Thyroid gland (tissue), 4 donors: Measurements from ENCODE around the gene ZNF266. TPM values are rescaled to one million over a fixed set of nuclear protein-coding genes. Genes with fewer than 3 reads are reported as not detected.

ENCODE experiments used
- DNase-seq, 2 donors: peaks; one replicate each; pipeline ENCODE4 v3.0.0-alpha.2; 2019
- H3K27ac ChIP-seq, 3 donors: fragments of 200-600 bp; sonication (generic); 1 replicate in 2 of 3; 2 replicates in 1 of 3; pipeline ENCODE4 v1.5.1; 2016 to 2019; ENCODE audit warnings: mild to moderate bottlenecking in 1 of 3, moderate library complexity in 1 of 3
- H3K27me3 ChIP-seq: fragments of 200-600 bp; sonication (generic); one replicate; pipeline ENCODE4 v1.5.1; 2019
- H3K36me3 ChIP-seq, 2 donors: fragments of 200-600 bp; sonication (generic); one replicate each; pipeline ENCODE4 v1.5.1; 2016 to 2019
- H3K4me1 ChIP-seq, 2 donors: fragments of 200-600 bp; sonication (generic); one replicate each; pipeline ENCODE4 v1.5.1; 2017 to 2019
- H3K4me3 ChIP-seq, 3 donors: fragments of 200-600 bp; sonication (generic); replicated peaks in 1 of 3; 1 replicate in 2 of 3; 2 replicates in 1 of 3; pipeline ENCODE4 v1.5.1; 2016; ENCODE audit warnings: mild to moderate bottlenecking in 1 of 3
- H3K9me3 ChIP-seq: fragments of 200-600 bp; sonication (generic); one replicate; pipeline ENCODE4 v1.5.1; 2017
- CTCF ChIP-seq, 6 experiments: fragments of 200-600 bp in 3 of 6; fragments of 450-650 bp in 3 of 6; sonication (generic) in 3 of 6; IDR thresholded peaks; one replicate each; pipeline ENCODE4 v1.5.1; 2016 to 2019; ENCODE audit warnings: antibody characterized with exemption in 6 of 6, mild to moderate bottlenecking in 2 of 6, inconsistent platforms in 1 of 6, moderate library complexity in 1 of 6
- POLR2A ChIP-seq, 2 donors: fragments of 450-650 bp; IDR thresholded peaks; one replicate each; pipeline ENCODE4 v1.6.1; 2017; ENCODE audit warnings: antibody characterized with exemption in 2 of 2, mild to moderate bottlenecking in 2 of 2, moderate library complexity in 1 of 2
- WGBS, 2 donors: methylation state at CpG; one replicate each; pipeline ENCODE4 v1.1.5; 2017; 5-methylcytosine and 5-hydroxymethylcytosine counted together
- intact Hi-C: fragments of 100-400 bp; cut with DNase I; formaldehyde crosslinking; loops from one replicate; pipeline ENCODE4 v1.15.1; 2023
- total RNA-seq, 4 donors: library from RNA; depleted of rRNA; stranded (reverse); fragments of >200 nt; gene quantifications; one replicate each; pipeline ENCODE4 v1.2.3, GENCODE V29; 2016

The ZNF266 gene
- total RNA-seq, 4 donors from 2014 or later: 29.6 to 42.2 (median 34.8) TPM

GRCh38 chr19:9430444-9430843 lies 4.9 kb downstream of the ZNF266 start:
- peaks cover 9 to 21% of the 10 kb centered on the region in 2 donors for H3K36me3 ChIP-seq

GRCh38 chr19:9427941-9428340 lies 7.4 kb downstream of the ZNF266 start:
- peaks cover 17 to 34% of the 10 kb centered on the region in 2 donors for H3K36me3 ChIP-seq
- no peaks in the 10 kb centered on the region for H3K4me1 ChIP-seq
- no peaks in the 10 kb centered on the region for H3K9me3 ChIP-seq
- intact Hi-C loops: no loop called here
- DNase-seq: no peak
- no peaks in the 10 kb centered on the region for H3K27me3 ChIP-seq
- 73 to 84% methylated on average over 6 of the region's 6 CpGs for WGBS, 2 donors
- TF ChIP-seq POLR2A (IDR thresholded peaks at IDR 0.05) (no peak), CTCF (IDR thresholded peaks at IDR 0.05) (no peak)
- H3K27ac ChIP-seq: no peak overlapping the region
- no peak overlapping the region for H3K4me3 ChIP-seq

More at GRCh38 chr19:9430444-9430843, 4.9 kb downstream of the ZNF266 start:
- Histone ChIP-seq H3K4me1 (peaks cover 11 to 12% of the 10 kb centered on the region in 2 donors), H3K27me3 (no peaks in the 10 kb centered on the region), H3K4me3 (no peak overlapping the region), H3K9me3 (no peaks in the 10 kb centered on the region), H3K27ac (no peak overlapping the region)
- WGBS, 2 donors: 100% methylated on average over 1 of the region's 1 CpG
- intact Hi-C loops: no loop called here
- no peak for TF ChIP-seq POLR2A (IDR thresholded peaks at IDR 0.05)
- no peak for TF ChIP-seq CTCF (IDR thresholded peaks at IDR 0.05)
- no peak for DNase-seq

- Histone ChIP-seq H3K4me3 (no peak overlapping the region), H3K36me3 (peaks cover 49 to 59% of the 10 kb centered on the region in 2 donors)
These were observed 22.0 kb downstream of the ZNF266 start for GRCh38 chr19:9413240-9413954.

GRCh38 chr19:9407827-9408226 lies 27.5 kb downstream of the ZNF266 start:
- peaks cover 0 to 3% of the 10 kb centered on the region in 2 donors for H3K36me3 ChIP-seq
- H3K27me3 ChIP-seq: no peaks in the 10 kb centered on the region
- peaks cover 6% of the 10 kb centered on the region for H3K9me3 ChIP-seq
- no peak for DNase-seq
- no peak overlapping the region for H3K27ac ChIP-seq
- peaks cover 0 to 7% of the 10 kb centered on the region in 2 donors for H3K4me1 ChIP-seq
- intact Hi-C loops: no loop called here
- no peak for TF ChIP-seq CTCF (IDR thresholded peaks at IDR 0.05)
- no peak for TF ChIP-seq POLR2A (IDR thresholded peaks at IDR 0.05)
- H3K4me3 ChIP-seq: no peak overlapping the region
- 84 to 85% methylated on average over 5 of the region's 5 CpGs for WGBS, 2 donors

More at GRCh38 chr19:9413240-9413954, 22.0 kb downstream of the ZNF266 start:
- DNase-seq: no peak
- WGBS, 2 donors: 96 to 99% methylated on average over 14 of the region's 14 CpGs
- intact Hi-C loops: no loop called here
- H3K9me3 ChIP-seq: peaks cover 14% of the 10 kb centered on the region
- TF ChIP-seq CTCF (IDR thresholded peaks at IDR 0.05) (no peak), POLR2A (IDR thresholded peaks at IDR 0.05) (no peak)
- H3K4me1 ChIP-seq: no peaks in the 10 kb centered on the region
- H3K27ac ChIP-seq: no peak overlapping the region
- H3K27me3 ChIP-seq: no peaks in the 10 kb centered on the region

GRCh38 chr19:9406798-9407352 lies 28.5 kb downstream of the ZNF266 start:
- Histone ChIP-seq H3K27me3 (no peaks in the 10 kb centered on the region), H3K4me3 (peak overlapping the region in 2 of 3 donors; percentile 46 to 48), H3K4me1 (peaks cover 0 to 7% of the 10 kb centered on the region in 2 donors), H3K9me3 (no peaks in the 10 kb centered on the region), H3K36me3 (no peaks in the 10 kb centered on the region), H3K27ac (no peak overlapping the region)
- WGBS, 2 donors: 2 to 3% methylated on average over 14 to 39 of the region's 39 CpGs
- peak; percentile 77 to 78 for DNase-seq
- intact Hi-C loops: no loop called here
- TF ChIP-seq CTCF (IDR thresholded peaks at IDR 0.05) (no peak), POLR2A (IDR thresholded peaks at IDR 0.05) (no peak)
